ENCODE measurements around the gene MATN4. TPM values are rescaled to one million over a fixed set of nuclear protein-coding genes. Genes with fewer than 3 reads are reported as not detected.

The MATN4 gene
- total and polyA plus RNA-seq, 2 of the 13 experiments (the other 11 are each of a cell fraction or from before 2014, with no cell fraction given): not detected

DNA sequence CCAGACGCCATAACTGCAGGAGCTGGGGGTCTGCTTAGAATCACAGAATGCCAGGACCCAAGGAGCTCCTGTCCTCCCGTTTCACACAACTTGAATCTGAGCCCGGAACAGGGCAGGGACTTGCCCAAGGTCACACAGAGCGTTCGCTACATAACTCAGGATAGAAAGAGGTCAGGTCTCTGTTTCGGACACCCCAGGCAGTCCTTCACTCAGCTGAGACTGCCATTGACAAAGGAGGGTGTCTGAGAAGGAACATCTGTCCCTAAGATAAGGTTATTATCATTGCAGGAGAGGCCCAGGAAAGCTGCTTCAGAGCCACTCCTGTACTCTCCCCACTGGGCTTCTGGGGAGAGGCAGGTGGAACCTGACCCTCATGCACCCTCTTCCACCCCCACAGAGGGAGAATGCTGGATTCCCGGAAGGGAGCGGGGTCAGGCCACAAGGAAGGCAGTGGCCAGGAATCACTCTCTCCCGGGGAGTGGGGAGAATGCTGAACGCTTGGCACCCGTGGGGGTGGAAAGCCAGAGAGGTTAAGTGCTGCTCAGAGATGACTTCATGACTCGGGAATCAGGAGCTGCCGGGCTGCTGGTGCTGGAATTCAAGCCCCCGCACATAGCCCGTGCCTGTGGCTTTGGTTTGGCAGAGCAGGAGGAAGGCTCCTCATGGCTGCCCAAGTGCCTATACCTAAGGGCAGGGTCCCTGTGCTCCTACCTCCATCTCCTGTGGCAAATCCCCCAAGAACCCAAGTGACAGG is 29.4 kb upstream of the MATN4 start (continued):
- no peak for TF ChIP-seq MIER3 (CRISPR knock-in tag; IDR thresholded peaks at IDR 0.05; ENCODE audit: borderline replicate concordance)
- TF ChIP-seq CENPX (CRISPR knock-in tag; IDR thresholded peaks at IDR 0.05): no peak
- TF ChIP-seq HNRNPLL (IDR thresholded peaks at IDR 0.05; ENCODE audit: low read depth, low read length, poor library complexity, severe bottlenecking): peak; percentile 21
- TF ChIP-seq, protein P1, sequence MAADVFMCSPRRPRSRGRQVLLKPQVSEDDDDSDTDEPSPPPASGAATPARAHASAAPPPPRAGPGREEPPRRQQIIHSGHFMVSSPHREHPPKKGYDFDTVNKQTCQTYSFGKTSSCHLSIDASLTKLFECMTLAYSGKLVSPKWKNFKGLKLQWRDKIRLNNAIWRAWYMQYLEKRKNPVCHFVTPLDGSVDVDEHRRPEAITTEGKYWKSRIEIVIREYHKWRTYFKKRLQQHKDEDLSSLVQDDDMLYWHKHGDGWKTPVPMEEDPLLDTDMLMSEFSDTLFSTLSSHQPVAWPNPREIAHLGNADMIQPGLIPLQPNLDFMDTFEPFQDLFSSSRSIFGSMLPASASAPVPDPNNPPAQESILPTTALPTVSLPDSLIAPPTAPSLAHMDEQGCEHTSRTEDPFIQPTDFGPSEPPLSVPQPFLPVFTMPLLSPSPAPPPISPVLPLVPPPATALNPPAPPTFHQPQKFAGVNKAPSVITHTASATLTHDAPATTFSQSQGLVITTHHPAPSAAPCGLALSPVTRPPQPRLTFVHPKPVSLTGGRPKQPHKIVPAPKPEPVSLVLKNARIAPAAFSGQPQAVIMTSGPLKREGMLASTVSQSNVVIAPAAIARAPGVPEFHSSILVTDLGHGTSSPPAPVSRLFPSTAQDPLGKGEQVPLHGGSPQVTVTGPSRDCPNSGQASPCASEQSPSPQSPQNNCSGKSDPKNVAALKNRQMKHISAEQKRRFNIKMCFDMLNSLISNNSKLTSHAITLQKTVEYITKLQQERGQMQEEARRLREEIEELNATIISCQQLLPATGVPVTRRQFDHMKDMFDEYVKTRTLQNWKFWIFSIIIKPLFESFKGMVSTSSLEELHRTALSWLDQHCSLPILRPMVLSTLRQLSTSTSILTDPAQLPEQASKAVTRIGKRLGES (CRISPR knock-in tag; IDR thresholded peaks at IDR 0.05; ENCODE audit: borderline replicate concordance): no peak
- TF ChIP-seq ZNF562 (CRISPR knock-in tag; IDR thresholded peaks at IDR 0.05; ENCODE audit: borderline replicate concordance): no peak
- TF ChIP-seq, protein P2, sequence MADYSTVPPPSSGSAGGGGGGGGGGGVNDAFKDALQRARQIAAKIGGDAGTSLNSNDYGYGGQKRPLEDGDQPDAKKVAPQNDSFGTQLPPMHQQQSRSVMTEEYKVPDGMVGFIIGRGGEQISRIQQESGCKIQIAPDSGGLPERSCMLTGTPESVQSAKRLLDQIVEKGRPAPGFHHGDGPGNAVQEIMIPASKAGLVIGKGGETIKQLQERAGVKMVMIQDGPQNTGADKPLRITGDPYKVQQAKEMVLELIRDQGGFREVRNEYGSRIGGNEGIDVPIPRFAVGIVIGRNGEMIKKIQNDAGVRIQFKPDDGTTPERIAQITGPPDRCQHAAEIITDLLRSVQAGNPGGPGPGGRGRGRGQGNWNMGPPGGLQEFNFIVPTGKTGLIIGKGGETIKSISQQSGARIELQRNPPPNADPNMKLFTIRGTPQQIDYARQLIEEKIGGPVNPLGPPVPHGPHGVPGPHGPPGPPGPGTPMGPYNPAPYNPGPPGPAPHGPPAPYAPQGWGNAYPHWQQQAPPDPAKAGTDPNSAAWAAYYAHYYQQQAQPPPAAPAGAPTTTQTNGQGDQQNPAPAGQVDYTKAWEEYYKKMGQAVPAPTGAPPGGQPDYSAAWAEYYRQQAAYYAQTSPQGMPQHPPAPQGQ (CRISPR knock-in tag; IDR thresholded peaks at IDR 0.05; ENCODE audit: borderline replicate concordance): no peak
- TF ChIP-seq JUNB (CRISPR knock-in tag; IDR thresholded peaks at IDR 0.05; ENCODE audit: borderline replicate concordance): no peak
- no peak for TF ChIP-seq EZH2 (conservative IDR thresholded peaks at IDR 0.05; ENCODE audit: low read depth, low read length)
- no peak for TF ChIP-seq ZNF570 (CRISPR knock-in tag; IDR thresholded peaks at IDR 0.05; ENCODE audit: borderline replicate concordance)
- no peak for TF ChIP-seq FOXA1 (IDR thresholded peaks at IDR 0.05)
- no peak for TF ChIP-seq FOXA1 (CRISPR knock-in tag; IDR thresholded peaks at IDR 0.05)
- no peak for TF ChIP-seq ZNF607 (CRISPR knock-in tag; IDR thresholded peaks at IDR 0.05; ENCODE audit: borderline replicate concordance)
- no peak for TF ChIP-seq ZNF232 (CRISPR knock-in tag; IDR thresholded peaks at IDR 0.05; ENCODE audit: borderline replicate concordance)
- TF ChIP-seq, protein P3, sequence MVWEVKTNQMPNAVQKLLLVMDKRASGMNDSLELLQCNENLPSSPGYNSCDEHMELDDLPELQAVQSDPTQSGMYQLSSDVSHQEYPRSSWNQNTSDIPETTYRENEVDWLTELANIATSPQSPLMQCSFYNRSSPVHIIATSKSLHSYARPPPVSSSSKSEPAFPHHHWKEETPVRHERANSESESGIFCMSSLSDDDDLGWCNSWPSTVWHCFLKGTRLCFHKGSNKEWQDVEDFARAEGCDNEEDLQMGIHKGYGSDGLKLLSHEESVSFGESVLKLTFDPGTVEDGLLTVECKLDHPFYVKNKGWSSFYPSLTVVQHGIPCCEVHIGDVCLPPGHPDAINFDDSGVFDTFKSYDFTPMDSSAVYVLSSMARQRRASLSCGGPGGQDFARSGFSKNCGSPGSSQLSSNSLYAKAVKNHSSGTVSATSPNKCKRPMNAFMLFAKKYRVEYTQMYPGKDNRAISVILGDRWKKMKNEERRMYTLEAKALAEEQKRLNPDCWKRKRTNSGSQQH (CRISPR knock-in tag; IDR thresholded peaks at IDR 0.05; ENCODE audit: low read depth): no peak
- no peak for TF ChIP-seq ZNF33A (CRISPR knock-in tag; IDR thresholded peaks at IDR 0.05; ENCODE audit: borderline replicate concordance)
- TF ChIP-seq SPEN (CRISPR knock-in tag; IDR thresholded peaks at IDR 0.05; ENCODE audit: low read depth): peak; percentile 42; the same call in 1 of the 2 replicates
- no peak; the same call in 1 of the 2 replicates for TF ChIP-seq GTF3A (CRISPR knock-in tag; conservative IDR thresholded peaks at IDR 0.05)
- no peak for TF ChIP-seq DR1 (CRISPR knock-in tag; IDR thresholded peaks at IDR 0.05)
- no peak for TF ChIP-seq CEBPB (IDR thresholded peaks at IDR 0.05; ENCODE audit: borderline replicate concordance, low read depth, low read length)
- 0 out of 2 replicates have a peak, but pooled peaks have one; percentile 32 for TF ChIP-seq ZFYVE20 (CRISPR knock-in tag; IDR thresholded peaks at IDR 0.05; ENCODE audit: borderline replicate concordance, low read depth)
- no peak for TF ChIP-seq NCOA5 (CRISPR knock-in tag; IDR thresholded peaks at IDR 0.05)
- no peak for TF ChIP-seq ZNF326 (CRISPR knock-in tag; IDR thresholded peaks at IDR 0.05; ENCODE audit: borderline replicate concordance)
